Fibroblast of skin of back (primary cell): ENCODE data around the gene S1PR5.
A peak's percentile ranks its signal among the peaks of the same experiment; 100 is the strongest.
"Not testable (repeated sequence)": the region's sequence is repeated elsewhere in the genome, so short reads cannot be mapped to it uniquely, and the experiment has no call there.

ENCODE experiments used
- DNase-seq: peaks from one replicate; pipeline ENCODE4 v3.0.0-alpha.2; 2013

The S1PR5 gene

GRCh38 chr19:10544242-10544752 is 27.1 kb upstream of the S1PR5 start:
- no peak for DNase-seq

GRCh38 chr19:10543420-10544241 is 26.4 kb upstream of the S1PR5 start, which contains the start of gene ATG4D:
TSS of gene ATG4D (plus strand) at chr19:10543904. CDS start at chr19:10544091, 187 bp downstream.
- DNase-seq: peak; percentile 69

- no peak for DNase-seq
Observed at GRCh38 chr19:10543059-10543419, 25.8 kb upstream of the S1PR5 start.

- not testable (repeated sequence) for DNase-seq
Observed at GRCh38 chr19:10539016-10539415, 21.8 kb upstream of the S1PR5 start.

- no peak for DNase-seq
Observed at GRCh38 chr19:10538204-10538983, 21.1 kb upstream of the S1PR5 start.

- DNase-seq: no peak
Observed at GRCh38 chr19:10537668-10538067, 20.4 kb upstream of the S1PR5 start.

GRCh38 chr19:10535613-10536012 is 18.4 kb upstream of the S1PR5 start:
- DNase-seq: no peak

- peak; percentile 96 for DNase-seq
Observed at GRCh38 chr19:10533646-10534386, 16.6 kb upstream of the S1PR5 start.

- no peak for DNase-seq
Observed at GRCh38 chr19:10532457-10532856, 15.2 kb upstream of the S1PR5 start.

- not testable (repeated sequence) for DNase-seq
Observed at GRCh38 chr19:10526887-10527286, 9.6 kb upstream of the S1PR5 start.

- DNase-seq: no peak
Observed at GRCh38 chr19:10525636-10526035, 8.4 kb upstream of the S1PR5 start.

- no peak for DNase-seq
Observed at GRCh38 chr19:10523135-10523636, 5.9 kb upstream of the S1PR5 start.

GRCh38 chr19:10521461-10522171 is 4.4 kb upstream of the S1PR5 start:
- DNase-seq: no peak

GRCh38 chr19:10520652-10521318 is 3.5 kb upstream of the S1PR5 start:
- DNase-seq: no peak

GRCh38 chr19:10519421-10519820 is 2.2 kb upstream of the S1PR5 start:
- no peak for DNase-seq

- no peak for DNase-seq
Observed at GRCh38 chr19:10518444-10519361, 1.5 kb upstream of the S1PR5 start.

- no peak for DNase-seq
Observed at GRCh38 chr19:10517760-10518443, 655 bp upstream of the S1PR5 start.

GRCh38 chr19:10516671-10517286 is 468 bp downstream of the S1PR5 start:
- no peak for DNase-seq

- no peak for DNase-seq
Observed at GRCh38 chr19:10516064-10516385, 1.2 kb downstream of the S1PR5 start.
